Duodenal mucosa (tissue), 2 donors: ENCODE measurements around the gene METTL22.

ENCODE experiments used
- H3K27ac ChIP-seq: one replicate; pipeline ENCODE4 v1.7.0; 2013; ENCODE audit warnings: low read depth, low read length
- H3K27me3 ChIP-seq, 2 donors: one replicate each; pipeline ENCODE4 v1.7.0; 2013; ENCODE audit warnings: low read length in 2 of 2, control low read depth in 1 of 2; ENCODE audit not compliant: insufficient read depth in 2 of 2, control insufficient read depth in 1 of 2
- H3K36me3 ChIP-seq, 2 donors: one replicate each; pipeline ENCODE4 v1.7.0; 2013; ENCODE audit warnings: low read length in 2 of 2, control low read depth in 1 of 2; ENCODE audit not compliant: insufficient read depth in 2 of 2, control insufficient read depth in 1 of 2
- H3K4me1 ChIP-seq, 2 donors: one replicate each; pipeline ENCODE4 v1.7.0; 2013; ENCODE audit warnings: low read length in 2 of 2, control low read depth in 1 of 2; ENCODE audit not compliant: insufficient read depth in 2 of 2, control insufficient read depth in 1 of 2
- H3K4me3 ChIP-seq, 2 donors: one replicate each; pipeline ENCODE4 v1.7.0; 2013; ENCODE audit warnings: low read length in 2 of 2, low read depth in 1 of 2
- H3K9ac ChIP-seq, 2 donors: one replicate each; pipeline ENCODE4 v1.7.0; 2013; ENCODE audit warnings: low read length in 2 of 2, low read depth in 1 of 2
- H3K9me3 ChIP-seq, 2 donors: one replicate each; pipeline ENCODE4 v1.7.0; 2013; ENCODE audit warnings: low read length in 2 of 2, control low read depth in 1 of 2; ENCODE audit not compliant: control insufficient read depth in 1 of 2

METTL22 gene

DNA sequence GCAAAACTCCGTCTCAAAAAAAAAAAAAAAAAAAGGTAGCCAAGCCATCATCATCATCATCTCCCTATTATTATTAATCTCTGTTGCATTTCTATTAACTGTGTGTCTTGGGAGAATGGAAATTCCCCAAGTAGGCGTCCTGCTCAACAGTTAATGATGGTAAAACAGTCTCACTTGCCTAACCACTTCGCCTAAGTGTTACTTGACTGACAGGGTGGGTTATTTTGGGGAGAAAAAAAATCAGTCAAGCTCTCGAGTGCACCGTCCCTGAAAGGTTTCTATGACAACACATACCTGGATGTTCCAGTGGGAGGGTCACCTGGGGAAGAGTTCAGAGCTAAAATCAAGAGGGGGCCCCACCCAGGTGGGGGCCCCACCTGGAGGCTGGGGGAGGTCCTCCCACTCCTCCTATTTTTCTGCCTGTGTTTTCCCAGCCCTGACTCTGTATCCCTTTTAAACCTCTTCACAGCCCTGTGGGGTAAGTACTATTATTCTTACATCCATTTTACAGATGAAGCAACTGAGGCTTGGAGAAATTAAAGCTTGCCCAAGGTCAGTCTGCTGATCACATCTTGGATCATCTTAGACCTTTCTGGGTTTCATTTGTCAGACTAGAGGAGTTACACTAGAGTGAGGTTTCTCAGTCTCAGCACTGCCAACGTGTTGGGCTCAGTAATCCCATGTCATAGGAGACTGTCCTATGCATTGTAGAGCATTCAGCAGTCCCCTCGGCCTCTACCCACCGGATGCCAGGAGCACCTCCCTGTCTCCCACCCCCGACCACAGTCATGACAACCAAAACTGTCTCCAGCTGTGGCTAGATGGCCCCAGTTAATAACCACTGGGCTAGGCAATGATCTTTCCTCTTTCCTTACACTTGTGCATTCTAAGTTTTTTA lies 41.9 kb downstream of the METTL22 start:
- H3K9ac ChIP-seq: no peak overlapping the region
- no peak overlapping the region for H3K4me3 ChIP-seq
- H3K27me3 ChIP-seq: no peaks in the 10 kb centered on the region
- H3K27ac ChIP-seq: no peak overlapping the region
- H3K9me3 ChIP-seq: no peaks in the 10 kb centered on the region
- H3K4me1 ChIP-seq: no peaks in the 10 kb centered on the region
- H3K36me3 ChIP-seq: peaks cover 0 to 7% of the 10 kb centered on the region in 2 donors

GRCh38 chr16:8665529-8665928 lies 44.0 kb downstream of the METTL22 start:
- H3K27ac ChIP-seq: no peak overlapping the region
- no peak overlapping the region for H3K9ac ChIP-seq
- H3K9me3 ChIP-seq: no peaks in the 10 kb centered on the region
- H3K36me3 ChIP-seq: peaks cover 0 to 7% of the 10 kb centered on the region in 2 donors
- no peaks in the 10 kb centered on the region for H3K4me1 ChIP-seq
- H3K4me3 ChIP-seq: no peak overlapping the region
- H3K27me3 ChIP-seq: no peaks in the 10 kb centered on the region

GRCh38 chr16:8667492-8667891 lies 46.0 kb downstream of the METTL22 start:
- H3K27ac ChIP-seq: no peak overlapping the region
- H3K4me1 ChIP-seq: no peaks in the 10 kb centered on the region
- H3K9me3 ChIP-seq: no peaks in the 10 kb centered on the region
- H3K36me3 ChIP-seq: peaks cover 0 to 7% of the 10 kb centered on the region in 2 donors
- no peak overlapping the region for H3K9ac ChIP-seq
- H3K4me3 ChIP-seq: no peak overlapping the region
- H3K27me3 ChIP-seq: no peaks in the 10 kb centered on the region

DNA sequence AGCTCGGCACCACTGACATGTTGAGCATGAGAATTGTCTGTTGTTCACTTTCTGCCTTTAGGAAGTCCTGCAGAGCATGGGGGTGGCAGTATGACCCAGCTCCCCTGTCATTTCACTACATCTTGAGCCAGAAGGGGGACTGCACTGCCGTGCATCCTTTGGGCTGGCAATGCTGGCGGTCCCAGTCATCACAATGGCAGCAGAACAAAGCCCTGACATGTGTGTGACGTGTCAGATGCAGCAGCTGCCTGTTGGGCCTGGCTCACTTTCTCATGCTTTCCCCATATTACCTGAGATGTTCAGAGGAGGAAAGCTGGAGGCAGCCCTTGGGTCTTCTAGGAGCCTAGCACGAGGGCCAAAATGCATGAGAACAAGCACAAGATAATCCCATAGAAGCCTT lies 46.6 kb downstream of the METTL22 start:
- Histone ChIP-seq H3K4me3 (no peak overlapping the region), H3K36me3 (peaks cover 0 to 7% of the 10 kb centered on the region in 2 donors), H3K9me3 (no peaks in the 10 kb centered on the region), H3K27ac (no peak overlapping the region), H3K4me1 (no peaks in the 10 kb centered on the region), H3K27me3 (no peaks in the 10 kb centered on the region), H3K9ac (no peak overlapping the region)

DNA sequence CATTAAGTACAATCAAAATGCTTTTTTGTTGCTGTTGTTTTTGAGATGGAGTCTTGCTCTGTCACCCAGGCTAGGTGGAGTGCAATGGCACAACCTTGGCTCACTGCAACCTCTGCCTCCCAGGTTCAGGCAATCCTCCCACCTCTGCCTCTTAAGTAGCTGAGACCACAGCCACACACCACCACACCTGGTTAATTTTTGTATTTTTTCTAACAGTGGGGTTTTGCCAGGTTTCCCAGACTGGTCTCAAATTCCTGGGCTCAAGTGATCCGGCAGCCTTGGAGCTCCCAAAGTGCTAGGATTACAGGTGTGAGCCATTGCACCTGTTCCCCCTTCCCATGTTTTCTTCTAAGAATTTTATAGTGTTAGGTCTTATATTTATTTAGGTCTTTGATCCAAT lies 48.0 kb downstream of the METTL22 start:
- peaks cover 0 to 8% of the 10 kb centered on the region in 2 donors for H3K4me1 ChIP-seq
- no peak overlapping the region for H3K4me3 ChIP-seq
- H3K27me3 ChIP-seq: no peaks in the 10 kb centered on the region

DNA sequence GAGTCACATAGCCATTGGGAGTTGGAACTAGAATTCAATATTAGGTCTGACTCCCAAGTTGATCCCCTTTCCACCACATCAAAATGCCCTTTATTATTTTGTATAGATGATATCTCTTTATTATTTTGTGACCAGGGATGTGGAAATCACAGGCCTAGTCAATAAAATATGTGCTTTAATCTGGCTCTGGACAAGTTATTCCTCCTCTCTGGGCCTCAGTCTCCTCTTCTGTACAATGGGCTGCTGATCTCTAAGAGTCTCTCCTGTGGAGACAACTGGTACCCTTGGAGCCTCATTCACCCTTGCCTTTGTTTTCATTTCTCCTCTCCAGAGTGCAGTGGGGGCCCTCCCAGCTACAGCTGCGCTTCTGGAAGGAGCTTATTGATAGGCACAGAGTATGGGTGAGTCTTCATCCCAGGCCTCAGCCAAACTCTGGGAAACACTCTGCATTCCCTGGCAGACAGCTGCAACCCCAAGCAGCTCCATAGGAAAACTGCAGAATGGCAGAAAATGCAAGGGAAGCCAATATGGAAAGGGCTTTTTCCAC lies 48.6 kb downstream of the METTL22 start:
- H3K9me3 ChIP-seq: no peaks in the 10 kb centered on the region
- no peak overlapping the region for H3K27ac ChIP-seq
- H3K4me3 ChIP-seq: no peak overlapping the region
- no peaks in the 10 kb centered on the region for H3K27me3 ChIP-seq
- H3K4me1 ChIP-seq: peaks cover 5 to 12% of the 10 kb centered on the region in 2 donors
- H3K9ac ChIP-seq: no peak overlapping the region
- H3K36me3 ChIP-seq: peaks cover 0 to 7% of the 10 kb centered on the region in 2 donors

More for the DNA sequence above, 48.0 kb downstream of the METTL22 start:
- no peak overlapping the region for H3K9ac ChIP-seq
- H3K9me3 ChIP-seq: no peaks in the 10 kb centered on the region
- H3K36me3 ChIP-seq: peaks cover 0 to 7% of the 10 kb centered on the region in 2 donors
- no peak overlapping the region for H3K27ac ChIP-seq

DNA sequence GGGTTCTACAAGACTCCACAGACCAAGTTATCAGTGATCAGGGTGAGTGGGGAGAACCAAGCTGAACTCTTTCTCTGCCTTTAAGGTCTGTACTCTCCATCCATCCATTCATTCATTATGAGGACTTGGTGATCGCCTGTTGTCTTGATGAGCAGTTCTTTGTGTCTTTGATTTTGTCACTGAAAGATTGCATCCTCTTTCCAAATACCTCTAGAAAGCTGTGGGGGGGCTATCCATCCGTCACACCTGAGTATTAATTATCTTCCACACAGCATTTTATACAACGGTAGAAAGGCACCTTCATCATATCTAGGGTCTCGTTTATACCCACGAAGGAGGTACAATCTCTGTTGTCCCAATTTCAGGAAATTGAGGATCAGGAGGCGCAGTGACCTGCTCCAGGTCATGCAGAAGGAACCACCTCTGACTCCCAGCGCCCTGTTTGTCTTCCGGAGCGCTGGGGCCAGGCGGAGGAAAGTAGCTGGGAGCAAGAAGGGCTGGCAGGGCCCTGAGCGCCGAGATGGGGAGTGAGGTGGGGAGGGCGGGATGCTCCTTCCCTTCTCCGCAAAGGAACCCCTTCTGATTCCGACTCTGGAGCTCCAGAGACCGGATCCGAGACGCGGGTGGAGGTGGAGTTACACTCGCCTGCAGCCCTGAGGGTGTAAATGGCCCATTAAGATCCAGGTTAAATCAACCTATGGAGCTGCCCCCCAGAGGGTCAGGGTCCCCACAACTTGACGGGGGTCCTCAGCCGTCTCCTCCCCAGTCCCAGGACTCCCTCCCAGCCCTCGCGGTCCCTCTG lies 52.3 kb downstream of the METTL22 start:
- no peaks in the 10 kb centered on the region for H3K27me3 ChIP-seq
- H3K4me3 ChIP-seq: peak overlapping the region; percentile 77 to 80
- no peak overlapping the region for H3K27ac ChIP-seq
- no peaks in the 10 kb centered on the region for H3K9me3 ChIP-seq
- H3K9ac ChIP-seq: peak overlapping the region; percentile 69 to 76
- no peaks in the 10 kb centered on the region for H3K36me3 ChIP-seq
- peaks cover 30 to 40% of the 10 kb centered on the region in 2 donors for H3K4me1 ChIP-seq

GRCh38 chr16:8674413-8675022 lies 53.0 kb downstream of the METTL22 start, which contains the start of gene ABAT:
Gene ABAT (plus strand): TSS chr16:8674617. CDS start chr16:8735740, 61,123 bp downstream.
- Histone ChIP-seq H3K27ac (no peak within 1 kb of the TSS), H3K4me1 (peaks cover 35 to 40% of the 10 kb centered on the region in 2 donors)

GRCh38 chr16:8675183-8676159 lies 54.0 kb downstream of the METTL22 start:
- Histone ChIP-seq H3K4me1 (peaks cover 35 to 40% of the 10 kb centered on the region in 2 donors), H3K36me3 (peaks cover 0 to 3% of the 10 kb centered on the region in 2 donors), H3K9me3 (peaks cover 3 to 5% of the 10 kb centered on the region in 2 donors), H3K27ac (no peak overlapping the region), H3K4me3 (peak overlapping the region; percentile 77 to 80), H3K27me3 (no peaks in the 10 kb centered on the region), H3K9ac (peak overlapping the region; percentile 72 to 75)

More at GRCh38 chr16:8674413-8675022, 53.0 kb downstream of the METTL22 start, which contains the start of gene ABAT:
- H3K9me3 ChIP-seq: peaks cover 0 to under 1% of the 10 kb centered on the region in 2 donors
- no peaks in the 10 kb centered on the region for H3K27me3 ChIP-seq
- peak within 1 kb of the TSS; percentile 77 to 80 for H3K4me3 ChIP-seq
- H3K9ac ChIP-seq: peak within 1 kb of the TSS; percentile 72 to 76
- peaks cover 0 to under 1% of the 10 kb centered on the region in 2 donors for H3K36me3 ChIP-seq
